H7 (cell line): ENCODE results near the gene SPDYE16. TPM values are rescaled to one million over a fixed set of nuclear protein-coding genes. Genes with fewer than 3 reads are reported as not detected.
"Not testable (repeated sequence)": the region's sequence is repeated elsewhere in the genome, so short reads cannot be mapped to it uniquely, and the experiment has no call there.

Source experiments
- DNase-seq: peaks from one replicate; pipeline ENCODE4 v3.0.0; 2012
- H3K27me3 ChIP-seq: 2 replicates; pipeline ENCODE4 v1.6.0; 2011; ENCODE audit warnings: mild to moderate bottlenecking, low read length; ENCODE audit not compliant: control insufficient read depth, insufficient read depth
- H3K36me3 ChIP-seq: replicated peaks from 2 replicates; pipeline ENCODE4 v1.5.1; 2011; ENCODE audit warnings: low read length; ENCODE audit not compliant: control insufficient read depth, insufficient read depth
- H3K4me3 ChIP-seq: 2 replicates; pipeline ENCODE4 v1.5.1; 2011; ENCODE audit warnings: low read depth, mild to moderate bottlenecking, control low read depth, low read length, moderate library complexity; ENCODE audit not compliant: insufficient read depth
- total RNA-seq: library from RNA; depleted of rRNA; stranded (reverse); fragments of >200 nt; shearing (Covaris generic); gene quantifications from 2 replicates; pipeline ENCODE4 v1.2.3, GENCODE V29; 2014

SPDYE16 gene
- total RNA-seq, 1 experiment from 2014 or later: not detected

- H3K4me3 ChIP-seq, H3K27me3 ChIP-seq, DNase-seq, H3K36me3 ChIP-seq: not testable (repeated sequence)
These were observed 24.7 kb upstream of the SPDYE16 start for GRCh38 chr7:76567753-76568152.

GRCh38 chr7:76567311-76567710 is 24.2 kb upstream of the SPDYE16 start:
- H3K27me3 ChIP-seq, H3K36me3 ChIP-seq, DNase-seq, H3K4me3 ChIP-seq: not testable (repeated sequence)

- not testable (repeated sequence) for H3K36me3 ChIP-seq, DNase-seq, H3K4me3 ChIP-seq, H3K27me3 ChIP-seq
These were observed 21.9 kb upstream of the SPDYE16 start for GRCh38 chr7:76565001-76565400.

- H3K36me3 ChIP-seq, H3K27me3 ChIP-seq, H3K4me3 ChIP-seq, DNase-seq: not testable (repeated sequence)
These were observed 18.2 kb upstream of the SPDYE16 start for GRCh38 chr7:76561342-76561741.

- H3K27me3 ChIP-seq, H3K36me3 ChIP-seq, DNase-seq, H3K4me3 ChIP-seq: not testable (repeated sequence)
These were observed 17.1 kb upstream of the SPDYE16 start for GRCh38 chr7:76560157-76560556.

GRCh38 chr7:76559685-76560084 is 16.6 kb upstream of the SPDYE16 start:
- not testable (repeated sequence) for H3K27me3 ChIP-seq, DNase-seq, H3K36me3 ChIP-seq, H3K4me3 ChIP-seq

GRCh38 chr7:76551992-76552391 is 8.9 kb upstream of the SPDYE16 start:
- H3K36me3 ChIP-seq, H3K4me3 ChIP-seq, H3K27me3 ChIP-seq, DNase-seq: not testable (repeated sequence)

GRCh38 chr7:76549855-76550248 is 6.8 kb upstream of the SPDYE16 start:
- H3K36me3 ChIP-seq, H3K27me3 ChIP-seq, DNase-seq: not testable (repeated sequence)
- H3K4me3 ChIP-seq: peak overlapping the region; percentile 76

GRCh38 chr7:76549025-76549854 is 6.1 kb upstream of the SPDYE16 start:
- peak overlapping the region; percentile 76 for H3K4me3 ChIP-seq
- peak; percentile 76 for DNase-seq
- H3K36me3 ChIP-seq, H3K27me3 ChIP-seq: not testable (repeated sequence)

- not testable (repeated sequence) for H3K36me3 ChIP-seq, H3K4me3 ChIP-seq, H3K27me3 ChIP-seq, DNase-seq
These were observed 11.5 kb downstream of the SPDYE16 start for GRCh38 chr7:76531643-76532042.

GRCh38 chr7:76526183-76526582 is 16.9 kb downstream of the SPDYE16 start:
- not testable (repeated sequence) for H3K27me3 ChIP-seq, H3K4me3 ChIP-seq, DNase-seq, H3K36me3 ChIP-seq

- not testable (repeated sequence) for H3K27me3 ChIP-seq, DNase-seq, H3K36me3 ChIP-seq, H3K4me3 ChIP-seq
These were observed 26.2 kb downstream of the SPDYE16 start for GRCh38 chr7:76516932-76517331.

GRCh38 chr7:76515999-76516443 is 27.1 kb downstream of the SPDYE16 start:
- Histone ChIP-seq H3K27me3 (no peaks in the 10 kb centered on the region), H3K36me3 (no peaks in the 10 kb centered on the region), H3K4me3 (no peak overlapping the region)
- peak; percentile 89 for DNase-seq

GRCh38 chr7:76514926-76515771 is 27.9 kb downstream of the SPDYE16 start:
- H3K4me3 ChIP-seq: no peak overlapping the region
- no peaks in the 10 kb centered on the region for H3K36me3 ChIP-seq
- no peaks in the 10 kb centered on the region for H3K27me3 ChIP-seq
- peak; percentile 48 for DNase-seq
